LoVo (cell line): ENCODE measurements around the gene SYTL2.
A peak's percentile ranks its signal among the peaks of the same experiment; 100 is the strongest.
"Not testable (repeated sequence)": the region's sequence is repeated elsewhere in the genome, so short reads cannot be mapped to it uniquely, and the experiment has no call there.

Experiments
- DNase-seq: peaks from one replicate; pipeline ENCODE4 v3.0.0-alpha.2; 2016; ENCODE audit warnings: low spot score

SYTL2 gene

DNA sequence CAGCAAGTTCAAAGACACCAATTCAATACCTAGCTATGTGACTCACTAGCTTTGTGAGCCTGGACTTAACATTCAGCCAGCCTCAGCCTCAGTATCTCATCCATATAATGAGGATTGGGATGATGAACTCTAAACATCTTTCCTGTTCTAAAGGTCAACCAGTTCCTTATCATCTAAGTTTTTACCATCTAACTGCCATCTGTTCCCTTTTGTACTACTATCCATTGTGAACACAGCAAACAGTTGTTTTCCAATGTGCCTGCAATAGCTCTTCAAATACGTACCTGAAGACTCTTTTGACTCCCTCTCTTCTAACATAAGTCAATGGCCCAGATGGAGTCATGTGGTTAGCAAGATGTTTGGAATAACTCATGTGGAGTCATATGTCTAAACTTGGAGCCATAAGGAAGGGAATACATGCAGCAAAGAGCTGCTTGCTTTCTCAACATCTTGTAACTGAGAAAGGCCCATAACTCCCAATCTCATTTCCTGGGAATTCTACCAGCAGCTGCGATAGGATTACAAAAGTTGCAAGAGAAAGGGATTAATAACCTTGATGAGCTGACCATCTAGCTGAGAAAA is 19.4 kb downstream of the SYTL2 start:
- DNase-seq: no peak

DNA sequence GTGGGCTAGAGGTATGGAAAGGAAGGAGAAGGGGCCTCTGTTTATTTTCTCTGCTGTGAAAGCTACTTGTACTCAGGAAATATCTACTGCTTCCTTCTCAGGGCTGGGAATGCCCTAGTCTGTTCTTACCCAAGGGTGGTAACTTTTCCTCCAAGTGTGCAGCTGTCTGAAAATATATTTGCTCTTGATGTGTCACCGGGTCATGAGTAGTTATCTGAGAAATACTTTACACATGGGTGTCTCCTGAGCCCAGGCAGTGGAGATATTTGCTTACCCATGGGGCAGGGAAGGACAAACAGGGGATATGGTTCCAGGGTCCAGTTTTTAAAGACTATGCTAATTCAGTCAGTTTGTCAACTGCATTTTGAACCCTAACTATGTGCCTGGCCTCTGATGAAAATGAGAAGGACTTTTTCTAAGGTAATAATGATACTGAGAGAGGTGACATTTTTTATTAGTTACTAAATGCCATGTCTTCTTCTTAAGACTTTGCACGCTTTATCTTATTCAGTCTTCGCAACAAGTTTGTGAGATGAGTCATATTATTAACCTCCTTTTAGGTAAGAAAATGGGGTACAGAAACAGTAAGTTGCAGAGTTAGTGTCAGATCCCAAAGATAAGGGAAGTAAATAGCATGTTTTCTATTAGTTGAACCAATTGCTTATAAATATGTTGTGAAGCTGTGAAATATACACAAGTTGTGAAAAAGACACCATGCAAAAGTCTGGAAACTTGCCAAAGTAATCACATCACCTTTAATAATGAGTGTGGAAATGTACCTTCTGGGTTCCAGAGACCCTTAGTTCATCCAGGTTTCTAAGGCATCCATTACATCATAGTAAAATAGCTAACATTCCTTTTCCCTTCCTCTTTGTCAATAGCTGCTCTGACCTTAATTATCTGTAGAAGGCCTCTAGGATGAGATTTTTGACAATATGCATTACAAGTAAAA is 22.9 kb downstream of the SYTL2 start:
- DNase-seq: peak; percentile 68

DNA sequence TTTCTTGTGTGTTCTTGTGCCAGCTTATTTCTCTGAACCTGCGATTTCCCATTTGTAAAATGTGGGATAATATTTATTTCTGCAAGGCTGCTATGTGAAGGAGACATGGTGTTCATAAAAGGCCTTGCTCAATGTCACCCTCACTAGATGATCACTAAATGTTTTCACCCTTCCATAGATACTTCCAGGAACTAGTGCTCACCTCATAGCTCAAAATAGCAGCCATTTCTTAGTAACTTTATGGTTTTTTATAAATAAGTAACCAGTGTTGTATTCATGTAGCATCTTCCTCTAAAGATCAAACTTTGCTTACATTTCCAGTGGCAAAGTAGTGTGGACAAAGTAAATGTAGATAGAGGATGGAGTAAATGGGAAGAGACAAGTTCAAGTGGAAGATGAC is 23.8 kb downstream of the SYTL2 start:
- no peak for DNase-seq

DNA sequence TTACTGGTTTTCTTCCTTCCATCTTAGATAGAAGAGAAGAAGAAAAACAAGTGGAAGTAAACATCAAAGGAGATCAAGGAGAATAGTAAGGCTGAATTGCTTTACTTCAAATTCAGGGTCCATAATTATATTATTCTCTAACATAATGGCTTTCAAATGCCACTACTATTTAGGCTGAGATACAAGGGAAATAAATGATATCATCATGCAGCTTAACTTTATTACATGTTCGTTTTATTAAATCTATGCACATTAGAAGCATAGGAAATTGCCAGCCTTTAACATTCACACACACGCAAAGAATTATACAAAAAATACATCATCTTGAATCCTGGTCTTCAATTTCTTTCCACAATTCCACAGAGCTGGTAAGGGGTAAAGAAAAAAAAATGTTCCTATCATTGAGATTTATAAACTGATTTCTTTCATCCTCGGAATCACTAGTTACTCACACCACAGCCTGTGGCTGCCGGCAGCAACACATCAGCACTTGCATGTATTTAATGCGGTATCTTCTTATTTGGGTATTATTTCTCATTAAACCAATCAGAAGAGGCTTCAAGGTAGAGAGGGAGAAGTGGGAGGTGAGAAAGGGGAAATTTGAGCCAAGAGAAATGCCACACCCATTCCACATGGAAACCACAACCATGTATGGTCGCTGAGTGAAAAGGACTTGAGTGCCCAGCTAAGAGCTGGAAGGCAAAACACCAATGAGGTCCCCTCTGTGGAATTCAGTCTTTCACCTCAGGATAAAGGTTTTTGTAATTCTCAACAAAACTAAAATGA is 26.3 kb downstream of the SYTL2 start:
- no peak for DNase-seq

DNA sequence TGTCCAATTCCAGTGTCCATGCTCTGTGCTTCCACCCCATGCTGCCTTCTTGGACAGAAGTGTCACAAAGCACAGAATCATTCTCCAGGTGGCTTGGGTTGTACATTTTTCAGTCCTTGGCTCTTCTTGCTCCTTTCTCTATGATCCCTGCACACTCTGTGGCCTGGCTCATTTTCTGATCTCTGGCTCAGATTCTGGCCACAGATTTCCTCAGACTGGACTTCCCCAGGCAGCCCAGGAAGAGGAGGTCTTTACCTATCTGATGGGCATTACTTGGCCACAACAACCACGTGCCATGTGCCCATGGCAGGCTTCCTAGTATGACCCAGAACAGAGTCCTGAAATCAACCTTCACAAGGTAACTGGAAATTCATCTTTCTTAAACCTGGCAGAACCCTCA is 27.2 kb downstream of the SYTL2 start:
- DNase-seq: no peak

DNA sequence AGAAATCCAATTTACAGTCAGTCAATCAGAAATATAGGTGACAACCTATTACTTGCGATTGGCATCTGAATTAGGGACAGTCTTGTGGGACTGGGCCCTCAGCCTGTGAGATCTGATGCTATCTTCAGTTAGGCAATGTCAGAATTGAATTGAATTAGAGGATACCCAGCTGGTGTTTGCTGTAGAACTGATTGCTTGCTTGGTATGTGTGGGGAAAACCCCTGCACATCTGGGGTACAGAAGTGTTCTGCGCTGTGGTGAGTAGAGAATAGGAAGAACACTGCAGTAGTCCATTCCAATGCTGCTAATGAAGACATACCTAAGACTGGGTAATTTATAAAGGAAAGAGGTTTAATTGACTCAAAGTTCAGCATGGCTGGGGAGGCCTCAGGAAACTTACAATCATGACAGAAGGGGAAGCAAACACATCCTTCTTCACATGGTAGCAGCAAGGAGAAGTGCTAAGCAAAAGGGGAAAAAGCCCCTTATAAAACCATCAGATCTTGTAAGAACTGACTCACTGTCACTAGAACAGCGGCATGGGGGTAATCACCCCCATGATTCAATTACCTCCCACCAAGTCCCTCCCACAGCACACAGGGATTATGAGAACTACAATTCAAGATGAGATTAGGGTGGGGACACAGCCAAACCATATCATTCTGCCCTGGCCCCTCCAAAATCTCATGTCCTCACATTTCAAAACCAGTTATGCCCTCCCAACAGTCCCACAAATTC is 30.0 kb downstream of the SYTL2 start:
- not testable (repeated sequence) for DNase-seq

DNA sequence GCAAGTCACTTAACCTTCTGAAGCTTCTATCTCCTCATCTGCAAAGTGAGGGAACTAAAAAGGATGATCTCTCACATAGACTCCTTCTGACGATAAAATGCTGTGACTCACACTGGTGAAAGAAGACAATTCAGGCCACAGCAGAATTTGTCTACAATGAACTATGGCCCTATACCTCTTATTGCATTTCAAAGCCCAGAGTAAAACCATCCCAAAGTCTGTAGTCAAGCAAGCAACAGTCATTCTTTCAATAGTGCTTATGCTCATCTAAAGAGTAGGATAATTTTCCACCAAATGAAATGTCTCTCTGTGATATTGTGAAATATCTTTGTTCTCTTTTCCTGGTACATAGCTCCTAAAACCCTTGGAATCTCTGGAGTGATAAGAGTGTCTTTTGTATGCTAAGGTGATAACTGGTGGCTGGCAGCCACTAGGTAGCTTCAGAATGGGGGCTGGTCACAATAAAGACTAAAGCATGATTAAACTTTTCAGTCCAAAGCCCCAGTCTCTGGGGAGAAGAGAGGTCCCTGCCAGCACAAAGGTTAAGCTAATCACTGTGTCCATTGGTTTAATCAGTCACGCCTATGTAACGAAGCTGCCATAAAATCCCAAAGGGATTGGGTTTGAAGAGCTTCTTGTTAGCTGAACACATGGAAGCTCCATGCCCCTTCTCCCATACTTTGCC is 30.8 kb downstream of the SYTL2 start:
- DNase-seq: no peak

DNA sequence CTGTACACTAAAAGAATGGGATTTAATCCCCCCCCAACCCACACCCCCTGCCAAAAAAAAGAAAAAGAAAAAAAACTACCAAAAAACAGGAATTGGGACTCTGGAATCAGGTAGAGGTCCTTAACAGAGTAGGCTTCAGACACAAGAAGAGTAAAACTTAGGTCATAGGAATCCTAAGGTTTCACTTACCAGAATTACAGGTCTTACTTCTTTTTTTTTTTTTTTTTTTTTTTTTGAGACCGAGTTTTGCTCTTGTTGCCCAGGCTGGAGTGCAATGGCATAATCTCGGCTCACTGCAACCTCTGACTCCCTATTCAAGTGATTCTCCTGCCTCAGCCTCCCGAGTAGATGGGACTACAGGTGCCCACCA is 33.4 kb downstream of the SYTL2 start:
- not testable (repeated sequence) for DNase-seq

DNA sequence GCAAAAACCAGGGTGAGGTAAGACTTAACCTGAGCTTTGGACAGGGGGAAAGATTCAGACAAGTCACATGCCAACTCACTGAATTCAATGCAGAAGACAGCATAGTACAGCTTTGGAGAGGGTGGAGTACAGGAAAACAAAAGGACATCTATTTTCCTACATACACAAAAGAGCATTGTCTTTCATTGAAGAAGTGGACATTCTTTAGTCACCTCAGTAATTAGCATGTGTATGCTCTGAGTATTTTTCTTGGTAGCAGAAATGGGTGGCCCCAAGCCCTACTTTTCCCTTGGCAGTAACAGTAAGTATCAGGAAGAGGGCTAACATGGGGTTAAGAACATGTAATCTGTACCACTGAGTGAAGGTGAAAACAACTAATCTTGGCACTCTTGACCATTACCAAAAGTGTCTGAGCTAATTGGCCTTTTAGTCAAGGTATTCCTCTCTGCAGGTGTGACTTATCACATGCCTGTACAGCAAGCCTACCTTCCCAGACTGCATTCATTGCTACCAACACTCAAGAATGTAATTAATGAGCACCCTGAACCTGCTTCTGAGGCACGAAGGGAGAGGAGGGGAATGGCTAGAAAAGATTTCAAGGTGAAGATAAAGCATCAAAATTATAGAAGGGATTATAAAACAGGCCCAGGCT is 33.9 kb downstream of the SYTL2 start:
- DNase-seq: no peak

DNA sequence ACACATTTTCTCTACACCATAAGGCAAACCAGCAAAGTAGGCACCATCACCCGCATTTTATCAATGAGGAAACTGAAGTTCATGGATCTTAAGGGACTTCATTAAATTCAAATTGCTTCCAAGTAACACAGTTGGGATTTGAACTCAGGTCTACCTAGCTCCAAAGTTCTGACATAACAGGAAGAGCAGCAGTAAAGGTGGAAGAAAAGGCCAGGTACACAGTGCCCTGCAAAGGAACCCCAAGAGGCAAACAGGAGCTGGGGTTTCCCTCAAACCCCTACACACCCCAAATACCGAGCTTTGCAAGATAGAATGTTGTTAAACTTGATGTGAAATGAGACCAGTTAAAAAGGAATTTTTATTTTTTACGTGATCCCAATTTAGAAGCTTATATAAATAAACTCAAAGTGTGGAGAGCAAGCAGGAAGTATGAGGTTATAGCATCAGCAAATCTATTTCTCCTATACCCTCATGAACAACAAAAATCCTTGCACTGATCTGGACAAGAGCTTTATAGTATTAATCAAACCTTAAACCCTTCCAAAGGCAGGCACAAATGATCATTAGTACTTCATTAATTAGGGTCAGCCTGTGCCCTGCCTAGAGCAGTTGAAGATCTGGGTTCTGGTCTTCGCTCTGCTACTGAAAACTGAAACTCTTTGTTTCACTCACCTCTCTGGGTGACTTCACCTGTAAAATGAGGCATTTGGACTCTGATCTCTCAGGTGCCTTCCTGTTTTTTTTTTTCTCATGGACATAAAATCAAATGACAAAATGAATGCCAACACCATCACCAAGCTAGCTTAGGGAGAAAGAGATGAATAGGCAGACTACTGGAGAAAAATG is 36.5 kb downstream of the SYTL2 start:
- DNase-seq: peak; percentile 49

DNA sequence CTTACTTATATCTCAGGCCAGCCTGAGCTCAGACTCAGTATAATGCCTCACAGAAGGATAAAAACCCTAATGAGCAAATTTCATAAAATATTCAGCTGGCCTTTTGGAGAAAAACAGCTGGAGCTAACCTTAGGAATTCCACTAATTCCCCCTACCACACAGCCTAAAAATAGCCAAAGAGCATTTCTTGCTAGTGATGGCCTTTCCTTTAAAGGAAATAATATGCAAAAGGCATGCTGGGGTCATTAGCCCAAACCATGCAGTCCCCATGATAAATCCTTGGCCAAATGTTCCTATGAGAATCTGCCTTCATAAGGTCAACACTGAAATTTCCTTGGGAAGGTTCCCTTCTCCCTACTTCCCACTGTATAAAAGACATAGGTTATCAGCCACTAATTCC is 38.2 kb downstream of the SYTL2 start:
- no peak for DNase-seq

DNA sequence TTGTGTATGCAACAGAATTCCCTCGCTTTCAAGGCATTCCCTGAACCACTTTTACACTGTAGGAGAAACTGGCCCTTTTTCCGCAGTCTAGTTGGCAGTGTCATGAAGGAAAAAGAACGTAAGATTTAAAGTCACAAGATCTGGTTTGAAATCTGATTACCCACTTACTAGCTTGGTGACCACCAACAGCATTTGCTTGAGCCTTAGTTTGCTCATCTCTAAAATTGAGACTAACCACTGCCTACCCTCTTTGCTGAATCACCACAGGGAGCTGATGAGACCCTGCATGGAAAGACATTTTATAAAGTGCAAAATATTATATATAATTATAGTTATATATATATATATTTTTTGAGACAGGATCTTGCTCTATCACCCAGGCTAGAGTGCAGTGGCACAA is 39.4 kb downstream of the SYTL2 start:
- DNase-seq: no peak

DNA sequence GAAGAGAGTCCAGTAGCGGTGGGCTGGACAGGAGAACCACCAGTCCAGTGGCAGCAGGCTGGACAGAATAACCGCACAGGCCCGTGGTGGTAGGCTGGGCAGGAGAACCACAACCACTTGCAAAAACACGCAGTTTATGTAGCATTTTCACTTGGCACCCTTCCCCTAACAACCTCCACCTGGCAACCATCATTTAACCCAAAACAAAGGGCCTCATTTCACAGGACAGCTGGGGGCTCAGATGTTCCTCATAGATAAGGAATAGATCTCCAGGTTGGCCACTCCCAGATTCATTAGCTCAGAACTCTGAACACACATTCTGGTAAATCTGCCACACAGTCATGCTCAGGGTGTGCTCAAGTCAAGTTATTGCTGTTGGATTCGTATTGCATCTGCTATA is 41.2 kb downstream of the SYTL2 start:
- no peak for DNase-seq

DNA sequence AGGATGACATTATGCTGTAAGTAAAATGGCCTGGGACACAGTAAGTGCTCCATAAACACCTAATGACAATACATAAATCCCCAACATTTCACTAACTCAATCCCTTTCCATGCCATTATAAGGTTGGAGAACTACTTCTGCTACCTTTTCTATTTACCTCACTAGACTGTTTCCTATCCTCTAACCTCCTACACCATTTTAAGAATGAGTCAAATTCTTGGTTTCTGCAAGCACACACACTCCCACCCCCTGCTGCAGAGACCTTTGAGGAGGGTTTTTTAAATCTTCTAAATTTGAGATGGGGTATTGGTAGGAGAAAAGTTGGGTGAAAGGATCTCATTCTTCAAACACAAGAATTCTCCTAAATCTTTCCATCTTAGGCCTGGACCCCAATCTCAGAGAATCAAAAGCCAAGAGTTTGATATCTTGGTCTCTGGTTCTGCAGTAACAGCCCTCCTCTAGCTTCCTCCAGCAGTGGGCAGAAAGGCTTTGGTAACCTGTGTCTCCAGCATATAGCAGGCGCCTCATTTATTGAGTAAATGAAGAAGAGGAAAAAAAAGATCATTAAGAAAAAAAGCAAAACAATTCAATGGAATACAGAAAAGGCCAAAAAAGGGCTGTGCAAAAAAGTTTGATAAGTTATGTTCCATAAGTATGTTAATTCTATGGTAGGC is 42.3 kb downstream of the SYTL2 start:
- DNase-seq: no peak

DNA sequence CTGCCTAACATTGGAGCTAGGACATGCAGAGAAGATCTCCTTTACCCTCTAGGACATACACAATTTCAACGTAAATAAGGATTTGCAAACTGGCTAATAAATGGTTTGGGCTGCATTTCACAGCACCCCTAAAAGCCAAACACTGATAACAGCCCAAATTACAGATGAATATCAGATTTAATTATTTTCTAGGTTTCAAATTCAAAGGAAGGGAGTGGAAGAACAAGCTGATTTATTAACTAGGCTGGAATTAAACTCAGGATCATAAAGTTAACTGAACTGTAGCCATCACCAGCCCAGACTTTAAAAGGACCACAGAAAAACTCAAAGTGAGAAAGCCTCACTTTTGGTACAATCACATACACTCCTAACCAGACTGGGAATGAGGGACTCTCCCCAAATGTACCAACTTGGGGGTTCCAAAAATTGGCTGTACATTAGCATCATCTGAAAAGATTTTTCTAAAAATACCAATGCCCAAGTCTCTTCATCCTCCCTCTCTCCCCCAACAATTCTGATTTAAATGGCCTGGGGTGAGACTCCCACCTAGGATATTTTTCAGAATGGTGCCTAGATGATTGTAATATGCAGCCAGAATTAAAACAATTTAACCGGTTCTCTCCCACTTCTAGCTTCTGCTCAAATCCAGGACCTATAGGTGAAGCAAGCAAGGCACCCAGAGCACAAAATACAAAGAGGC is 43.5 kb downstream of the SYTL2 start:
- DNase-seq: no peak

DNA sequence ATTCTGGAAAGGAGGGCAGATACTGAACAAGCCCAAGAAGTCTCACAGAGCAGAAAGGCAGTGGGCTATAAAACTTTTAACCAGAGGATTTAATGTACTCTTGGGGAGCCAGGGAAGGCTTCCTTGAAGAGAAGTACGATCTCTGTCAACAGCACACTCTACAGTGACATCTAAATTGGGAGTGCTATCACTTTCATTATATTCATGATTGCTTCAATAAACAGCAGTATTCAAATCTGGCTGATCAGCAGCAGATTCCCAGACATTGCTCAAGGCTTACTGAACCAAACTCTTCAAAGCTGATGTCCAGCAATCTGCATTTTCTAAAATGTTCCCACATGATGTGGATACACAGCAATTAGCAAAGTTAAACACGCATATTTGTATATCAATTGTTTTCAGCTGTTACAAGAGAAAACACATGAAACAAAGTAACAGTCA is 44.2 kb downstream of the SYTL2 start:
- no peak for DNase-seq

DNA sequence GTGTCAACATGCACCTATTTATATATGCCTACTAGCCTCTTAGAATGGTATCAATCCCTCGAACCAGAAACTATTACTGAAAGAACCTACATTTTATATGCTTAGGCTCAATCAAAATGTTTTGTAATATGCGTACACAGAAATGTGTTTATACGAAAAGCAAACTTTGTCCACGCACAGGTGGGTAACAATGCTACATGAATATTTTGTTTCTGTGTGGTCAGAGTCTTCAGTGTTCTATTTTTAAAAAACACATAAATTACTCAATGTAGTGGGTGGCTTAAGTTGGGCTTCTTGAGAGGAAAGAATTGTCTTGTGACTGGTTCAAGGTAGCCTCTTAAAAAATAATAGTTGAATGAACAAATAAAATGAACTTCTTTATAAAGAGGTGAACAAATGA is 46.1 kb downstream of the SYTL2 start:
- no peak for DNase-seq

DNA sequence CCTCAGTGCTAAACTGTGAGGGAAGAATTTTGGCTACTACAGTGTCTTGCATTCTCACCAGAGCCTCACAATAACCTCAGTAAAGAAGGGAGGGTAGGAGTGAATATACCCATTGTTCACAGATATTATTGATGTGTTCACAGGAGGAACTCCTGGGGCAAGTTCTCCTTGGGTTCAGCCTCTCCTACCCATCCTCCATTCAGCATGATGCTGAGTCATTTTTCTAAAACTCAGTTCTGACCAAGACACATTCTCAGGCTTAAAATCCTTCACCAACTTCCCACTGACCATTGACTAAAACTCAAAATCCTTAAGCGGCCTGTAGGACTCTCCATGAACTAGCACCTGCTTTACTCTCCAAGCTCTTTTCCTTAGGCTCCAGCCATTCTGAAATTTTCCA is 48.7 kb downstream of the SYTL2 start:
- no peak for DNase-seq

DNA sequence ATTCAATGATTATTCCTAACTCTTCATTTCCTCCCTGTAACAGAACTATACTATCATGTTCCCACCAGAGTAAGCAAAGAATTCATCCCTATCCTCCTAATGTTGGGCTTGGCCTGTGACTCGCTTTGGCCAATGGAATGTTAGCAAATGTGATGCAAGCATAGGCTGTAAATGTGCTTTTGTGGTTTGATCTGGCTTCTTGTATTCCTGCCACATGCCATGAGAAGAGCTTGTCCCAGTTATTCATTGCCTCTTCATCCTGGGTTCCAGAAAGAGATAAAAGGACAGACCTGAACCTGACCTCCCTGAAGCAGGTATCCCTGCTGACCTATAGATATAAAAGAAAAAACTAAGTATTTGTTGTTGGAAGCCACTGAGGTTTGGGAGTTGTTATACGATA is 51.0 kb downstream of the SYTL2 start:
- DNase-seq: peak; percentile 72
